Nephron progenitor cell (in vitro differentiated cells): ENCODE results near the gene P2RX1.

ENCODE experiments used
- DNase-seq: peaks from one replicate; pipeline ENCODE4 v3.0.0; 2021
- H3K27ac Mint-ChIP-seq: 2 replicates; pipeline ENCODE4 v1.8.0; 2021; ENCODE audit warnings: mild to moderate bottlenecking, moderate library complexity, mixed read lengths
- H3K27me3 Mint-ChIP-seq: 2 replicates; pipeline ENCODE4 v1.8.0; 2021; ENCODE audit warnings: mild to moderate bottlenecking, low read depth, mixed read lengths; ENCODE audit not compliant: poor library complexity
- H3K36me3 Mint-ChIP-seq: 2 replicates; pipeline ENCODE4 v1.8.0; 2021; ENCODE audit warnings: low read depth, mixed read lengths
- H3K4me1 Mint-ChIP-seq: 2 replicates; pipeline ENCODE4 v1.8.0; 2021; ENCODE audit warnings: mixed read lengths
- H3K4me3 Mint-ChIP-seq: 2 replicates; pipeline ENCODE4 v1.8.0; 2021; ENCODE audit warnings: mild to moderate bottlenecking, moderate library complexity, mixed read lengths
- H3K9me3 Mint-ChIP-seq: 2 replicates; pipeline ENCODE4 v1.8.0; 2021; ENCODE audit warnings: mild to moderate bottlenecking, moderate library complexity, mixed read lengths
- CTCF ChIP-seq: fragments of 200-600 bp; sonication (generic); IDR thresholded peaks from 2 replicates; pipeline ENCODE4 v1.5.0; 2021; ENCODE audit warnings: antibody characterized with exemption

P2RX1 gene

GRCh38 chr17:3887804-3888203 is 28.5 kb downstream of the P2RX1 start:
- Mint-ChIP-seq H3K4me3 (no peak overlapping the region), H3K27me3 (peaks cover 27% of the 10 kb centered on the region), H3K9me3 (no peaks in the 10 kb centered on the region), H3K27ac (no peak overlapping the region), H3K36me3 (no peaks in the 10 kb centered on the region), H3K4me1 (peaks cover 58% of the 10 kb centered on the region)
- DNase-seq: no peak
- TF ChIP-seq CTCF: no peak

GRCh38 chr17:3887394-3887793 is 28.9 kb downstream of the P2RX1 start:
- H3K27me3 Mint-ChIP-seq: peaks cover 30% of the 10 kb centered on the region
- no peaks in the 10 kb centered on the region for H3K9me3 Mint-ChIP-seq
- H3K27ac Mint-ChIP-seq: no peak overlapping the region
- H3K4me3 Mint-ChIP-seq: no peak overlapping the region
- no peak for TF ChIP-seq CTCF
- DNase-seq: no peak
- no peaks in the 10 kb centered on the region for H3K36me3 Mint-ChIP-seq
- peaks cover 58% of the 10 kb centered on the region for H3K4me1 Mint-ChIP-seq

GRCh38 chr17:3886776-3887175 is 29.5 kb downstream of the P2RX1 start:
- DNase-seq: no peak
- Mint-ChIP-seq H3K9me3 (no peaks in the 10 kb centered on the region), H3K27me3 (peaks cover 26% of the 10 kb centered on the region), H3K4me3 (no peak overlapping the region), H3K36me3 (no peaks in the 10 kb centered on the region), H3K4me1 (peaks cover 55% of the 10 kb centered on the region), H3K27ac (no peak overlapping the region)
- TF ChIP-seq CTCF: no peak

- DNase-seq: no peak
Measured at GRCh38 chr17:3885970-3886369, 30.3 kb downstream of the P2RX1 start.

GRCh38 chr17:3885271-3885670 is 31.0 kb downstream of the P2RX1 start:
- no peaks in the 10 kb centered on the region for H3K36me3 Mint-ChIP-seq
- H3K27ac Mint-ChIP-seq: no peak overlapping the region
- H3K4me1 Mint-ChIP-seq: peaks cover 40% of the 10 kb centered on the region
- H3K27me3 Mint-ChIP-seq: peaks cover 11% of the 10 kb centered on the region
- no peak for TF ChIP-seq CTCF
- DNase-seq: no peak
- H3K9me3 Mint-ChIP-seq: no peaks in the 10 kb centered on the region
- no peak overlapping the region for H3K4me3 Mint-ChIP-seq

More at GRCh38 chr17:3885970-3886369, 30.3 kb downstream of the P2RX1 start:
- peaks cover 18% of the 10 kb centered on the region for H3K27me3 Mint-ChIP-seq
- TF ChIP-seq CTCF: no peak
- no peaks in the 10 kb centered on the region for H3K9me3 Mint-ChIP-seq
- H3K4me1 Mint-ChIP-seq: peaks cover 47% of the 10 kb centered on the region
- H3K36me3 Mint-ChIP-seq: no peaks in the 10 kb centered on the region
- H3K4me3 Mint-ChIP-seq: no peak overlapping the region
- H3K27ac Mint-ChIP-seq: no peak overlapping the region

- Mint-ChIP-seq H3K36me3 (no peaks in the 10 kb centered on the region), H3K4me3 (no peak overlapping the region), H3K4me1 (peaks cover 42% of the 10 kb centered on the region), H3K27me3 (peaks cover 9% of the 10 kb centered on the region), H3K27ac (no peak overlapping the region), H3K9me3 (no peaks in the 10 kb centered on the region)
- DNase-seq: no peak
- no peak for TF ChIP-seq CTCF
Measured at GRCh38 chr17:3884188-3884587, 32.1 kb downstream of the P2RX1 start.
